Measurements from ENCODE around the gene PRKAB2.
"Not testable (repeated sequence)": the region's sequence is repeated elsewhere in the genome, so short reads cannot be mapped to it uniquely, and the experiment has no call there.

Gene PRKAB2

DNA sequence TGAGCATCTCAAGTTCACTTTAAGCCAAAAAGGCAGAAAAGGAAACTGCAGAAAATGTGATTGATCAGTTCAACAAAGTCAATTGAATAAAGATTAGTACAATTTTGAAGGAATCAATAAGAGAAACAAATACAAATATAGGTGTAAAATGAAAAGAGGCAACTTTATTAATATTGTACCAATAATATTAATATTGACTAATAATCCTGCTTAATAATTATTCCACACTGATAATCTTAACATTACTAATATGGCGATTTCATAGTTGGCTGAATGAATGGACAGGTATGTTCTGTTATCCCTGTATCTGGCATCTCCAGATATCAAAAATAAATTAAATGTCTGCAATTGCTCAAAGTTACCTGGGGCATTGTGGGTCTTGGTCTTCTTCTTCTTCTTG is 61.8 kb downstream of the PRKAB2 start:
- no peak for DNase-seq (ENCODE audit: low read depth in 2 of 2)

DNA sequence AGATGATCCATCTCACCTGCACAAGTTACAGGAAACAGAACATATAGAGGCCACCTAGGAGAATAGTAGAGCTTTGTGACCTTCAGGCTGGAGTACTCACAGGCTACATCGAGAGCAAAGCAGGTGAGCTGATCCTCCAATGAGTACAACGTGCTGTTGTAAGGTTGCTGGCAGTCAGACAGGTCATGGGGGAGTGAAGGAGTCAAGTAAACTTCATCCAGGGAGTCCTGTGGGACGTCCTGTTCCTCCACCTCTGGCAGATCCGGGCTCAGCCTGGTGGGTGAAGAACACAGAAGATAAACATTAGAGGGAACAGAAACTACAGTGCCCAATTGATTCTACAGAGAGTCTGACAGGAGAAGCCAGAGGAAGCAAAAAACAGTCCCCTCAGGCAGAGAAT is 62.5 kb downstream of the PRKAB2 start:
- no peak for DNase-seq (ENCODE audit: low read depth in 2 of 2)

DNA sequence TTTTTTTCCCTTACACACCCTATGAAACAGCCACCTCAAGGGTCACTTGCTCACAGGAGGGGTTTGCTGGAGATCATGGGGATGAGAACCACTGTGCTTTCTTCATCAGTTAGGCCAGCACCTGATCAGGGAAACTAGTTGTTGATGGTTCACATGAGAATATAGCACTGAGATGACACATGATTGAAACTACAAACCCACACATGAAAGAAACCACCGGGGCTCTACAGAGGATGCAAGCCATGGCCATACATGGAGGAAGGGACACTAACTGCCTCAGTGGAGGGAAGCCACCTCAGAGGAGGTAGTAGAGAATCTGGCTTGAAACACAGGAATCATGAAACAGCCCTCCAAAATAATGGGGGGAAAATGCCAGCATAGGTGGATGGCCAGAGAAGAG is 63.2 kb downstream of the PRKAB2 start:
- no peak for DNase-seq (ENCODE audit: low read depth in 2 of 2)

DNA sequence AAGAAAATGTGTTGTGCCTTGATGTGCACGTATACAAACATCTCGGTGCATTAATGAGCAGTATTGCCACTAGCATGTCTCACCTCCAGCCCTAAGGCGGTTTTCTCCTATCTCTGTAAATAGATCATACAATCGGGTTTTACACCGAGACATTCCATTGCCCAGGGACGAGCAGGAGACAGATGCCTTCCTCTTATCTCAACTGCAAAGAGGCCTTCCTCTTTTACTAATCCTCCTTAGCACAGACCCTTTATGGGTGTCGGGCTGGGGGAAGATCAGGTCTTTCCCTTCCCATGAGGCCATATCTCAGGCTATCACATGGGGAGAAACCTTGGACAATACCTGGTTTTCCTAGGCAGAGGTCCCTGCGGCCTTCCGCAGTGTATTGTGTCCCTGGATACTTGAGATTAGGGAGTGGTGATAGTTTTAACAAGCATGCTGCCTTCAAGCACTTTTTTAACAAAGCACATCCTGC is 65.8 kb downstream of the PRKAB2 start:
- not testable (repeated sequence) for DNase-seq (ENCODE audit: low read depth in 2 of 2)

DNA sequence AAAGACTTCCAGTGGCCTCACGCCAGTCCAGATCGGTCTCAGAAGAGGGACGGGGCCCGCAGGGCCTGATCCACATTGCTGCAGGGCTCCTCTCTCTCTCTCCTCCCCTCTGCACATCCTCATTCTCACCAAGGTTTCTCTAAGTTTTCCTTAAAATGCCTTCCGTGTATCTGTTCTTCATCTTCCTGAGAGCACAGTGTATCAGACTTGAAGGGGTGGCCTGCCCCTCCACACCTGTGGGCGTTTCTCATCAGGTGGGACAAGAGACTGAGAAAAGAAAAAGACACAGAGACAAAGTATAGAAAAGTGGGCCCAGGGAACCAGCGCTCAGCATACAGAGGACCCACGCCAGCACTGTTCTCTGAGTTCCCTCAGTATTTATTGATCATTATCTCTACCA is 66.4 kb downstream of the PRKAB2 start:
- no peak for DNase-seq (ENCODE audit: low read depth in 2 of 2)
